ENCODE data around the gene IQUB. TPM values are rescaled to one million over a fixed set of nuclear protein-coding genes. Genes with fewer than 3 reads are reported as not detected.

IQUB gene
- polyA plus RNA-seq (2011; rRNA removed): 0.02 and 0.05 TPM in 2 replicates
- polyA minus RNA-seq (2011; rRNA and poly(A)+ RNA removed): 0.05 and 0.10 TPM in 2 replicates

GRCh38 chr7:123534383-123535260 lies at the start of gene IQUB:
Gene IQUB, minus strand, starts transcription at chr7:123534595. Its CDS starts 22,255 bp downstream, at chr7:123512340.
- Histone ChIP-seq H3K27me3 (ENCODE audit: control insufficient read depth, insufficient read depth, low read length) (no peaks in the 10 kb centered on the region), H3K36me3 (ENCODE audit: control insufficient read depth, insufficient read depth, low read length) (no peaks in the 10 kb centered on the region), H3K4me3 (ENCODE audit: low read depth, low read length) (peak within 1 kb of the TSS; percentile 79)
- no peak for TF ChIP-seq CTCF (IDR thresholded peaks at IDR 0.05; ENCODE audit: insufficient read depth, low read depth, low read length)
- ChIA-PET CTCF (interaction anchor here (1.5 kb wide), 1 partner anchor 40 kb away, joined by 6 read pairs; no protein-coding TSS in a partner anchor), POLR2A (interaction anchor here (0.5 to 1.0 kb wide), 2 partner anchors 23 to 123 kb away, joined by 6 to 13 read pairs; partner anchors contain the start of gene NDUFA5)
- DNase-seq (ENCODE audit: low read depth): peak; percentile 70

GRCh38 chr7:123583821-123584220 lies 49.4 kb upstream of the IQUB start:
- no peak for DNase-seq (ENCODE audit: low read depth)
- POLR2A ChIA-PET: no interaction called here
- H3K4me3 ChIP-seq (ENCODE audit: low read depth, low read length): no peak overlapping the region
- no peak for TF ChIP-seq CTCF (IDR thresholded peaks at IDR 0.05; ENCODE audit: insufficient read depth, low read depth, low read length)
- no peaks in the 10 kb centered on the region for H3K36me3 ChIP-seq (ENCODE audit: control insufficient read depth, insufficient read depth, low read length)
- CTCF ChIA-PET: interaction anchor here (1.2 to 1.4 kb wide), 2 partner anchors 281 to 289 kb away, joined by 3 to 4 read pairs; no protein-coding TSS in a partner anchor
- no peaks in the 10 kb centered on the region; the same call in 1 of the 2 replicates for H3K27me3 ChIP-seq (ENCODE audit: control insufficient read depth, insufficient read depth, low read length)

GRCh38 chr7:123581162-123581459 lies 46.7 kb upstream of the IQUB start:
- POLR2A ChIA-PET: interaction anchor here (0.6 kb wide), 2 partner anchors 8 to 22 kb away, joined by 3 read pairs; no protein-coding TSS in a partner anchor

GRCh38 chr7:123580406-123581161 lies 46.2 kb upstream of the IQUB start:
- H3K27me3 ChIP-seq (ENCODE audit: control insufficient read depth, insufficient read depth, low read length): no peaks in the 10 kb centered on the region; the same call in 1 of the 2 replicates
- no peak for DNase-seq (ENCODE audit: low read depth)
- peak; percentile 87 for TF ChIP-seq CTCF (IDR thresholded peaks at IDR 0.05; ENCODE audit: insufficient read depth, low read depth, low read length)
- POLR2A ChIA-PET: interaction anchor here (0.6 kb wide), 1 partner anchor 22 kb away, joined by 3 read pairs; no protein-coding TSS in a partner anchor
- no peaks in the 10 kb centered on the region for H3K36me3 ChIP-seq (ENCODE audit: control insufficient read depth, insufficient read depth, low read length)
- H3K4me3 ChIP-seq (ENCODE audit: low read depth, low read length): no peak overlapping the region
- CTCF ChIA-PET: interaction anchor here (0.6 to 2.0 kb wide), 17 partner anchors 10 to 1118 kb away, joined by 3 to 11 read pairs (median 4); no protein-coding TSS in a partner anchor

More at GRCh38 chr7:123581162-123581459, 46.7 kb upstream of the IQUB start:
- no peak for TF ChIP-seq CTCF (IDR thresholded peaks at IDR 0.05; ENCODE audit: insufficient read depth, low read depth, low read length)
- Histone ChIP-seq H3K27me3 (ENCODE audit: control insufficient read depth, insufficient read depth, low read length) (no peaks in the 10 kb centered on the region; the same call in 1 of the 2 replicates), H3K4me3 (ENCODE audit: low read depth, low read length) (no peak overlapping the region), H3K36me3 (ENCODE audit: control insufficient read depth, insufficient read depth, low read length) (no peaks in the 10 kb centered on the region)
- DNase-seq (ENCODE audit: low read depth): no peak
- CTCF ChIA-PET: interaction anchor here (0.6 to 2.0 kb wide), 17 partner anchors 11 to 1196 kb away, joined by 3 to 11 read pairs (median 4); no protein-coding TSS in a partner anchor

Data from BJ (cell line).